Cardiac fibroblast (primary cell): ENCODE results near the gene PAM.
"Not testable (repeated sequence)": the region's sequence is repeated elsewhere in the genome, so short reads cannot be mapped to it uniquely, and the experiment has no call there.

ENCODE experiments used
- DNase-seq, 2 donors: peaks; one replicate each; pipeline versions ENCODE4 v3.0.0 to v3.0.0-alpha.2; 2010; ENCODE audit warnings: low read depth in 2 of 2
- H3K4me3 ChIP-seq, 2 donors: replicated peaks in 1 of 2; 1 replicate in 1 of 2; 2 replicates in 1 of 2; pipeline ENCODE4 v1.5.1; 2011; ENCODE audit warnings: low read depth in 2 of 2, low read length in 2 of 2, mild to moderate bottlenecking in 2 of 2, moderate library complexity in 1 of 2
- TF ChIP-seq, protein P1 (sequence below): IDR thresholded peaks from one replicate; pipeline ENCODE4 v1.5.1; 2011; ENCODE audit warnings: low read depth, mild to moderate bottlenecking, low read length, inconsistent platforms

Gene PAM

DNA sequence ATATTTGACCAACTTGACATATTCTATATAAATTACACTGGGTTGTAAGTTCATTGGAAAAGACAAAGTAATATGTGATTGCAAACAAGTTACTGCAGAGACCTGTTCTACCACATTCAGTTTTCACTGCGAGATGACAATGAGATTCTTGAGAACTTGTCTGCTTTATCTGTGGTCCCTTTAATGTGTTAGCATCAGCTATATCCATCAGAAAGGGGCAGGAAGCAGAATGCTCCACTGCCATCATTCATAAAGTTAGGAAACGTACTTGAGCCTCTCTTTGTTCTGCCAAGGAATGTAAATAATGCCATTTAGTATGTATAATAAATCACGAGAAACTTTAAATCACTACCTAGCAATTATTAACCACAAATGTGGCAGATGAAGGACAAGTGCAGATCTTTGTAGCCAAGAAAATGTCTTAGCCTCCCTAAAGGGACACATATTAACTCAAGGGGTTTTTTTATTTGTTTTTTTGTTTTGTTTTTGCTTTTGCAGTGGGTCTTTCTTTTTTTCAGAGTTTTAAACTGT, 305.4 kb downstream of the PAM start:
- TF ChIP-seq, protein P1, sequence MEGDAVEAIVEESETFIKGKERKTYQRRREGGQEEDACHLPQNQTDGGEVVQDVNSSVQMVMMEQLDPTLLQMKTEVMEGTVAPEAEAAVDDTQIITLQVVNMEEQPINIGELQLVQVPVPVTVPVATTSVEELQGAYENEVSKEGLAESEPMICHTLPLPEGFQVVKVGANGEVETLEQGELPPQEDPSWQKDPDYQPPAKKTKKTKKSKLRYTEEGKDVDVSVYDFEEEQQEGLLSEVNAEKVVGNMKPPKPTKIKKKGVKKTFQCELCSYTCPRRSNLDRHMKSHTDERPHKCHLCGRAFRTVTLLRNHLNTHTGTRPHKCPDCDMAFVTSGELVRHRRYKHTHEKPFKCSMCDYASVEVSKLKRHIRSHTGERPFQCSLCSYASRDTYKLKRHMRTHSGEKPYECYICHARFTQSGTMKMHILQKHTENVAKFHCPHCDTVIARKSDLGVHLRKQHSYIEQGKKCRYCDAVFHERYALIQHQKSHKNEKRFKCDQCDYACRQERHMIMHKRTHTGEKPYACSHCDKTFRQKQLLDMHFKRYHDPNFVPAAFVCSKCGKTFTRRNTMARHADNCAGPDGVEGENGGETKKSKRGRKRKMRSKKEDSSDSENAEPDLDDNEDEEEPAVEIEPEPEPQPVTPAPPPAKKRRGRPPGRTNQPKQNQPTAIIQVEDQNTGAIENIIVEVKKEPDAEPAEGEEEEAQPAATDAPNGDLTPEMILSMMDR: no peak

DNA sequence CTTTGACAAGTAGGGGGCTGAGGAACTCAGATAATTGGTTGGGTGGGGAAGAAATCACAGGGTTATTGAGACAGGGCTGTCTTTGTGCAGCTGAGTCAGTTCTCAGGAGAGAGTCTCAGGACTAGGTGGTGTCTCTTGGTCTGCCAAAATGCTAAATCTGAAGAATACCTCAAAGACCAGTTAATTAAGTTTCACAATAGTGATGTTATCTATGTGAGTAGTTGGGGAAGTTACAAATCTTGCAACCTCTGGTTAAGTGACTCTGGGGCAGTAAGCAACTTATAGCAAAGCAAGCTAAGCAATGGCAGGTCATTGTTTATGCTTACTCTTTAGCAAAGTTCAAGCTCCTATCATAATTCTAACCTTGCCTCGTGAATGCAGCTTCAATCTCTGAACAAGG, 311.2 kb downstream of the PAM start:
- H3K4me3 ChIP-seq: no peak overlapping the region
- no peak for DNase-seq
- TF ChIP-seq, protein P1: no peak

More for the DNA sequence above, 305.4 kb downstream of the PAM start:
- H3K4me3 ChIP-seq: no peak overlapping the region
- no peak for DNase-seq

DNA sequence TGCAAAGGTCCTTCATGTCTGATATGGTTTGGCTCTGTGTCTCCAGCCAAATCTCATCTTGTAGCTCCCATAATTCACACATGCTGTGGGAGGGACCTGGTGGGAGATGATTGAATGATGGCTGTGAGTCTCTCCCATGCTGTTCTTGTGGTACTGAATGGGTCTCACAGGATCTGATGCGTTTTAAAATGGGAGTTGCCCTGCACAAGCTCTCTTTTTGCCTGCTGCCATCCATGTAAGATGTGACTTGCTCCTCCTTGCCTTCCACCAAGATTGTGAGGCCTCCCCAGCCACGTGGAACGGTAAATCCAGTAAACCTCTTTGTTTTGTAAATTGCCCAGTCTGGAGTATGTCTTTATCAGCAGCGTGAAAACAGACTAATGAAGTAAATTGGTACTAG, 318.4 kb downstream of the PAM start:
- not testable (repeated sequence) for H3K4me3 ChIP-seq, DNase-seq

DNA sequence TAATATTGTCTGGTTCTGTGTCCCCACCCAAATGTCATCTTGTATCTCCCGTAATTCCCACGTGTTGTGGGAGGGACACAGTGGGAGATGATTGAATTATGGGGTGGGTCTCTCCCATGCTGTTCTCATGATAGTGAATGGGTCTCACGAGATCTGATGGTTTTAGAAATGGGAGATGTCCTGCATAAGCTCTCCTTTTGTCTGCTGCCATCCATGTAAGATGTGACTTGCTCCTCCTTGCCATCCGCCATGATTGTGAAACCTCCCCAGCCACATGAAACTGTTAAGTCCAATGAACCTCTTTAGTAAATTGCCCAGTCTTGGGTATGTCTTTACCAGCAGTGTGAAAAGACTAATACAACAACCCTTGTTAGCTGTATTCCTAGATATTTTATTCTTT, 320.3 kb downstream of the PAM start:
- TF ChIP-seq, protein P1: no peak
- DNase-seq: no peak
- H3K4me3 ChIP-seq: no peak overlapping the region
